Stomach (tissue), 4 donors: ENCODE data around the gene UFSP2.

Source experiments
- CTCF ChIP-seq, 7 experiments: fragments of 450-650 bp in 4 of 7; fragments of 200-600 bp in 3 of 7; sonication (generic) in 3 of 7; IDR thresholded peaks; one replicate each; pipeline ENCODE4 v1.5.1; 2016 to 2019; ENCODE audit warnings: antibody characterized with exemption in 7 of 7, control low read depth in 2 of 7, mild to moderate bottlenecking in 1 of 7
- POLR2A ChIP-seq, 4 donors: fragments of 450-650 bp; IDR thresholded peaks; one replicate each; pipeline ENCODE4 v1.6.1; 2016; ENCODE audit warnings: antibody characterized with exemption in 4 of 4, control low read depth in 2 of 4, mild to moderate bottlenecking in 1 of 4, moderate library complexity in 1 of 4
- POLR2AphosphoS5 ChIP-seq, 3 donors: sonication (generic); formaldehyde crosslinking; IDR thresholded peaks; one replicate each; pipeline ENCODE4 v1.6.1; 2016; ENCODE audit warnings: antibody characterized with exemption in 3 of 3

GRCh38 chr4:185463541-185463940, 37.8 kb upstream of the UFSP2 start:
- no peak for TF ChIP-seq CTCF (IDR thresholded peaks at IDR 0.05)
- TF ChIP-seq POLR2A (IDR thresholded peaks at IDR 0.05) = no peak
- TF ChIP-seq POLR2AphosphoS5 (IDR thresholded peaks at IDR 0.05) = no peak
